HepG2 (cell line): ENCODE measurements around the gene KRTDAP. TPM values are rescaled to one million over a fixed set of nuclear protein-coding genes. Genes with fewer than 3 reads are reported as not detected.

Experiments used
- NBN ChIP-seq: fragments of 450-650 bp; conservative IDR thresholded peaks from 2 replicates; pipeline ENCODE4 v1.6.1; 2017
- SATB2 ChIP-seq: sonication (generic); formaldehyde crosslinking; IDR thresholded peaks from 2 replicates; pipeline ENCODE4 v1.5.0; 2020; ENCODE audit warnings: missing genetic modification reagents
- SRSF4 ChIP-seq: fragments of 200-400 bp; formaldehyde crosslinking; IDR thresholded peaks from one replicate; pipeline ENCODE4 v1.6.1; 2018; ENCODE audit warnings: mild to moderate bottlenecking, low read depth, low read length, moderate library complexity; ENCODE audit not compliant: poor library complexity, severe bottlenecking
- TAF1 ChIP-seq: sonication (generic); formaldehyde crosslinking; IDR thresholded peaks from 2 replicates; pipeline ENCODE4 v1.4.0; 2020; ENCODE audit warnings: missing genetic modification reagents
- TBX3 ChIP-seq: fragments of 450-650 bp; IDR thresholded peaks from 2 replicates; pipeline ENCODE4 v1.6.1; 2017; ENCODE audit warnings: antibody characterized with exemption, mild to moderate bottlenecking, inconsistent platforms, borderline replicate concordance
- USF2 ChIP-seq, 2 experiments: sonication (generic) in 1 of 2; formaldehyde crosslinking in 1 of 2; IDR thresholded peaks; 2 replicates each; pipeline versions ENCODE4 v1.5.1 to v1.6.1; 2011 to 2020; ENCODE audit warnings: borderline replicate concordance in 1 of 2, low read depth in 1 of 2, low read length in 1 of 2, mild to moderate bottlenecking in 1 of 2, missing genetic modification reagents in 1 of 2, moderate library complexity in 1 of 2
- ZBTB26 ChIP-seq: IDR thresholded peaks from 2 replicates; pipeline ENCODE4 v1.6.1; 2016; ENCODE audit warnings: missing compliant biosample characterization, missing genetic modification reagents, borderline replicate concordance
- ZBTB40 ChIP-seq, 2 experiments: fragments of 450-650 bp in 1 of 2; sonication (generic) in 1 of 2; formaldehyde crosslinking in 1 of 2; IDR thresholded peaks; 2 replicates each; pipeline versions ENCODE4 v1.6.1 to v1.8.0; 2016 to 2022; ENCODE audit warnings: antibody characterized with exemption in 1 of 2, mild to moderate bottlenecking in 1 of 2, missing genetic modification reagents in 1 of 2
- ZNF280D ChIP-seq: sonication (generic); formaldehyde crosslinking; IDR thresholded peaks from 2 replicates; pipeline ENCODE4 v1.5.1; 2020; ENCODE audit warnings: mild to moderate bottlenecking, missing genetic modification reagents
- ZNF720 ChIP-seq: sonication (generic); formaldehyde crosslinking; IDR thresholded peaks from 2 replicates; pipeline ENCODE4 v1.4.0; 2020; ENCODE audit warnings: missing genetic modification reagents
- polyA plus RNA-seq, 8 experiments: library from polyadenylated mRNA; depleted of rRNA in 3 of 8; stranded (reverse) in 7 of 8; unstranded in 1 of 8; fragments of >200 nt; fragmentation: Illumina TruSeq in 4 of 8; extraction: Trizol in 4 of 8; gene quantifications; 2 replicates each; pipeline versions ENCODE4 v1.2.1 to v1.2.3, GENCODE V29; 2011 to 2016; ENCODE audit warnings: low read depth in 4 of 8, missing spikeins in 1 of 8, mixed read lengths in 1 of 8; ENCODE audit not compliant: insufficient read depth in 1 of 8
- total RNA-seq, 5 experiments: library from RNA; depleted of rRNA; stranded (reverse); fragments of >200 nt; fragmentation: Illumina TruSeq; extraction: Trizol; gene quantifications; 2 replicates each; pipeline ENCODE4 v1.2.3, GENCODE V29; 2016; ENCODE audit warnings: low read depth in 1 of 5

Gene KRTDAP
- total and polyA plus RNA-seq, 2 of the 13 experiments (the other 11 are each of a cell fraction or from before 2014, with no cell fraction given) = 0.86 to 1.5 TPM

- TF ChIP-seq ZBTB40 (IDR thresholded peaks at IDR 0.05) = no peak
- TF ChIP-seq ZBTB40 (CRISPR knock-in tag; IDR thresholded peaks at IDR 0.05) = no peak
- TF ChIP-seq ZNF720 (CRISPR knock-in tag) = no peak
- no peak for TF ChIP-seq TBX3
- TF ChIP-seq NBN = no peak
- no peak; the same call in 1 of the 2 replicates for TF ChIP-seq TAF1 (CRISPR knock-in tag)
- TF ChIP-seq SRSF4 = no peak
- TF ChIP-seq SATB2 = 0 out of 2 replicates have a peak, but pooled peaks have one; percentile 85
- no peak for TF ChIP-seq ZBTB26
- TF ChIP-seq ZNF280D (CRISPR knock-in tag) = no peak
- no peak for TF ChIP-seq USF2 (IDR thresholded peaks at IDR 0.05; ENCODE audit: low read depth, low read length)
- no peak for TF ChIP-seq USF2 (CRISPR knock-in tag; IDR thresholded peaks at IDR 0.05; ENCODE audit: borderline replicate concordance)
These were observed 31.4 kb downstream of the KRTDAP start (continued) for GRCh38 chr19:35458731-35459391.
